EL (cell line): ENCODE measurements around the gene DHX36.

Experiments
- DNase-seq: peaks from one replicate; pipeline ENCODE4 v3.0.0-alpha.2; 2016

Gene DHX36

GRCh38 chr3:154223519-154223918 lies 100.8 kb downstream of the DHX36 start:
- DNase-seq, result no peak
